ENCODE measurements around the gene RET. TPM values are rescaled to one million over a fixed set of nuclear protein-coding genes. Genes with fewer than 3 reads are reported as not detected.
A peak's percentile ranks its signal among the peaks of the same experiment; 100 is the strongest.

The RET gene
- total RNA-seq, 6 experiments from 2014 or later: 0.53 to 10.2 (median 1.4) TPM

DNA sequence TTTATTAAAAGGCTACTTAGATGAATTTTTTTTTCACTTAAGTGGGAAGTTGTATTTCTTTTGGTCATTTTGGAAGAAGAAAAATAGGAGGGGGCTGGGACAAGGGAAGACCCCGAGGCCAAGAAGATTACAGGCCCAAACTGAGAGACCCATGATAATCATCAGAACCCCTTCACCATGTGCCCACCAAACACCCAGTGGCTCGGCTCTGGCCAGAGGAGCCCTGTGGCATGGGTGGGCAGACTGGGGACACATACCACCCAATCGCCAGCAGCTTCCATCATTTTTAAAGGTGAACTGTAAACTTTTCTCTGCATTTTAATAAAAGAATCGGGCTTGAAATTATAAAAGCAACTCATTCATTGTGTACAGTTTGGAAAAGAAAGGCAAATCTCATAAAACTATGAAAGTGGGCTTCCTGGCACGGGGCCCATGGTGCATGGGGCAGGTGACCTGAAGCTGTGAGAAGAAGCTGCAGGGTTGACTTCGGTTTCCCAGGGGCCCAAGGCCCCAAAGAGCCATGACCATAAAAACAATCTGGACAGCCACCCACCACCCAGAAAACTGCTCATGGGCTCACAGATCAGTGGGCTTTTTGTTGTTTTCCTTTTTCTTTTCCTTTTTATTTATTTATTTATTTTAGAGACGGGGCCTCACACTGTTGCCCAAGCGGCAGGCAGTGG, 29.4 kb upstream of the RET start:
- Histone ChIP-seq H3K27me3 (no peaks in the 10 kb centered on the region), H3K9me3 (no peaks in the 10 kb centered on the region), H3K36me3 (no peaks in the 10 kb centered on the region), H3K27ac (no peak overlapping the region), H3K4me1 (no peaks in the 10 kb centered on the region), H3K4me3 (no peak overlapping the region)
- TF ChIP-seq, protein P1, sequence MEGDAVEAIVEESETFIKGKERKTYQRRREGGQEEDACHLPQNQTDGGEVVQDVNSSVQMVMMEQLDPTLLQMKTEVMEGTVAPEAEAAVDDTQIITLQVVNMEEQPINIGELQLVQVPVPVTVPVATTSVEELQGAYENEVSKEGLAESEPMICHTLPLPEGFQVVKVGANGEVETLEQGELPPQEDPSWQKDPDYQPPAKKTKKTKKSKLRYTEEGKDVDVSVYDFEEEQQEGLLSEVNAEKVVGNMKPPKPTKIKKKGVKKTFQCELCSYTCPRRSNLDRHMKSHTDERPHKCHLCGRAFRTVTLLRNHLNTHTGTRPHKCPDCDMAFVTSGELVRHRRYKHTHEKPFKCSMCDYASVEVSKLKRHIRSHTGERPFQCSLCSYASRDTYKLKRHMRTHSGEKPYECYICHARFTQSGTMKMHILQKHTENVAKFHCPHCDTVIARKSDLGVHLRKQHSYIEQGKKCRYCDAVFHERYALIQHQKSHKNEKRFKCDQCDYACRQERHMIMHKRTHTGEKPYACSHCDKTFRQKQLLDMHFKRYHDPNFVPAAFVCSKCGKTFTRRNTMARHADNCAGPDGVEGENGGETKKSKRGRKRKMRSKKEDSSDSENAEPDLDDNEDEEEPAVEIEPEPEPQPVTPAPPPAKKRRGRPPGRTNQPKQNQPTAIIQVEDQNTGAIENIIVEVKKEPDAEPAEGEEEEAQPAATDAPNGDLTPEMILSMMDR (IDR thresholded peaks at IDR 0.05): no peak
- 65% methylated on average over 7 of the region's 8 CpGs for whole genome bisulfite sequencing (ENCODE audit: insufficient coverage, low coverage, low lambda C conversion rate, missing lambda C conversion rate)
- DNase-seq (peak in 2 of 3 donors; percentile 10 to 22), ATAC-seq (no peak)
- intact Hi-C loops (cut with DNase I): no loop called here

DNA sequence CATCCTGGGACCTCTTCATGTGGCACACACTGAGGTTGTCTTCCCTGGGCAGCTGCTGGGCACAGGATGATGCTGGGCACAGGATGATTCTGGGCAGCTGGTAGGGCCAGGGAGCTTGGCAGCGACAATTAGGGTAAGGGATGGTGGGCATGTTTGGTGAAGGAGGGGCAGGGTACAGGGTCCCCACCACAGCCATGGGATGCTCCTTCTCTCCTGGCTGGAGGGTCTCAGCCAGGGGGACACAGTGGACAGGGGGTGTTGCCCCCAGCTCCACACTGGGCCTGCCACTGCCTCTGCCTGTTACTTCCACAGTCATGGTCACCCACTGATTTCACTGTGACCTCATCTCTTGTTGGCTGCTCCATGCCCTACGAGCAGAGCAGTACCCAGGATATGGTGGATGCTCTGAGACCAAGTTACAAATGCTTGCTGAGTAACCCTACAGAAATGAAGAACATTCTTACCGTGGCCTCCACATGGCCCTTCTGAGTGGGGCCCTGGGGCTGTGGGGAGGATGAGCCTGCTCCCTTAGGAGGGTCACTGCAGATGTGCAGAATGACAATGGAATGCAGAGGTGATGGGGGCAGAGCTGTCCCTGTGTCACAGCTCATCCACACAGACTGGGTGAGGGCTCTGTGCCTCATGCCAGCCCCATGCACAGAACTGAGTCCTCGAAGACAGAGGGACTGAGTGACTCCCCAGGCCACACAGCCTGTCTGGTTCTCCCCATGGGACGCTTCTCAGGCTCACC, 28.4 kb upstream of the RET start:
- 100% methylated on average over 1 of the region's 5 CpGs for WGBS (ENCODE audit: insufficient coverage, low coverage, low lambda C conversion rate, missing lambda C conversion rate)
- H3K9me3 ChIP-seq: no peaks in the 10 kb centered on the region
- no peak for TF ChIP-seq POLR2A (IDR thresholded peaks at IDR 0.05)
- TF ChIP-seq, protein P1 (IDR thresholded peaks at IDR 0.05): no peak

DNA sequence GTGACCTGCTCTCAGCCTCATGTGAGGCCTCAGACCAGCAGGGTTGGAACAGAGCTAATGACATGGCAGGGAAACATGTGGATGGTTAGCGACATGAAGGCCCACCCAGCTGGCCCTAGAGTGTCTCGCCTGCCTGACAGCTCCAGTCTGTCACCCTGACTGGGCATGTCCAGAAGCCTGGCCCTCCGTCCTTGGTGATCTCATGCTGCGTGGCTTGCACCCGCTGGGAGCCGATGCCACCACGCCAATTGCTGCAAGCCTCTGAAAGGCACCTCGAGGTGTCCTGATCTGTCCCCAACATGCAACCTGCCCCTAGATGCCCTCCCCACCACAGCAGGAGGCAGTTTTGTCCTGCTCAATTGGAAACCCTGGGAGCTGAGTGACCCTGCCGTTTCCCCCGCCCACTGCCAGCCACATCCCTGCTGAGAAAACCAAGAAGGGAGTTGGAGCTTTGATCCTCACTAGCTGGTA, 27.8 kb upstream of the RET start:
- Histone ChIP-seq H3K36me3 (no peaks in the 10 kb centered on the region), H3K4me3 (no peak overlapping the region), H3K9me3 (no peaks in the 10 kb centered on the region), H3K4me1 (peaks cover 0 to 7% (median under 1%) of the 10 kb centered on the region in 4 donors), H3K27ac (no peak overlapping the region), H3K27me3 (no peaks in the 10 kb centered on the region)
- DNase-seq (peak; percentile 3 to 27 (median 15)), ATAC-seq (no peak)
- intact Hi-C loops (cut with DNase I): no loop called here
- 76% methylated on average over 5 of the region's 10 CpGs for WGBS (ENCODE audit: insufficient coverage, low coverage, low lambda C conversion rate, missing lambda C conversion rate)
- no peak for TF ChIP-seq POLR2A (IDR thresholded peaks at IDR 0.05)
- TF ChIP-seq, protein P1 (IDR thresholded peaks at IDR 0.05): no peak

More for the DNA sequence above, 28.4 kb upstream of the RET start:
- no peaks in the 10 kb centered on the region for H3K36me3 ChIP-seq
- no peak overlapping the region for H3K4me3 ChIP-seq
- no peak overlapping the region for H3K27ac ChIP-seq
- DNase-seq (peak; percentile 7 to 24 (median 24)), ATAC-seq (no peak)
- H3K4me1 ChIP-seq: peaks cover 0 to 3% (median 0%) of the 10 kb centered on the region in 4 donors
- intact Hi-C loops (cut with DNase I): no loop called here
- H3K27me3 ChIP-seq: no peaks in the 10 kb centered on the region

DNA sequence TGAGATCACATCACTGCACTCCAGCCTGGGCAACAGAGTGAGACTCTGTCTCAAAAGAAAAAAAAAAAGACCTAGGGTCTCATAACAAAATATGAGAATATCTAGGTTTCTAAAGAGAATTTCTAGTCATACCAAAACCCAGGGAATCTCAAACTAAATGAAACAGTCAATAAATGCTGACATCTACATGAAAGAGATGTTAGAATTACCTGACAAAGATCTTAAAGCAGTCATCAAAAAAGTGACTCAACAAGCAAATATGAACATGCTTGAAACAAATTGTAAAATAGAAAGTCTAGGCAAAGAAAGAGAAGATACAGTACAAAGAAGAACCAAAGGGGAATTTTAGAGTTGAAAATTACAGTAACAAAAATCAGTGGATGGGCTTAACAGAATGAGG, 26.9 kb upstream of the RET start:
- intact Hi-C loops (cut with DNase I): no loop called here
- Histone ChIP-seq H3K9me3 (no peaks in the 10 kb centered on the region), H3K27ac (no peak overlapping the region), H3K27me3 (no peaks in the 10 kb centered on the region), H3K4me1 (peaks cover 0 to 16% (median 6%) of the 10 kb centered on the region in 4 donors), H3K4me3 (no peak overlapping the region), H3K36me3 (no peaks in the 10 kb centered on the region)
- DNase-seq: no peak
- no peak for ATAC-seq
- TF ChIP-seq, protein P1 (IDR thresholded peaks at IDR 0.05): no peak

All from right lobe of liver (tissue), 6 donors.